Mesendoderm (in vitro differentiated cells): Measurements from ENCODE around the gene OXSR1.

Experiments used
- DNase-seq: peaks from one replicate; pipeline ENCODE4 v3.0.0; 2013
- H2AK5ac ChIP-seq: 2 replicates; pipeline ENCODE4 v1.6.1; 2013; ENCODE audit warnings: low read length, inconsistent platforms
- H2BK120ac ChIP-seq: 2 replicates; pipeline ENCODE4 v1.6.1; 2013; ENCODE audit warnings: low read depth, mild to moderate bottlenecking, low read length, moderate library complexity, mixed read lengths
- H2BK15ac ChIP-seq: replicated peaks from 2 replicates; pipeline ENCODE4 v1.6.1; 2013; ENCODE audit warnings: low read depth, mild to moderate bottlenecking, moderate library complexity
- H2BK5ac ChIP-seq: 2 replicates; pipeline ENCODE4 v1.6.1; 2013; ENCODE audit warnings: low read length, inconsistent platforms
- H3K18ac ChIP-seq: 2 replicates; pipeline ENCODE4 v1.6.1; 2013; ENCODE audit warnings: mild to moderate bottlenecking, low read length, mixed read lengths
- H3K23ac ChIP-seq: one replicate; pipeline ENCODE4 v1.6.1; 2013; ENCODE audit warnings: low read length
- H3K27ac ChIP-seq: 2 replicates; pipeline ENCODE4 v1.5.1; 2013; ENCODE audit warnings: low read depth, mild to moderate bottlenecking, inconsistent platforms, low read length, moderate library complexity
- H3K27me3 ChIP-seq: 2 replicates; pipeline ENCODE4 v1.6.1; 2013; ENCODE audit warnings: low read length, control low read depth, mild to moderate bottlenecking, inconsistent platforms; ENCODE audit not compliant: insufficient read depth, poor library complexity
- H3K36me3 ChIP-seq: 2 replicates; pipeline ENCODE4 v1.6.1; 2013; ENCODE audit warnings: low read length, inconsistent platforms; ENCODE audit not compliant: control insufficient read depth, insufficient read depth
- H3K4ac ChIP-seq: one replicate; pipeline ENCODE4 v1.6.1; 2013; ENCODE audit warnings: low read depth, mild to moderate bottlenecking, low read length, moderate library complexity
- H3K4me1 ChIP-seq: 2 replicates; pipeline ENCODE4 v1.6.1; 2013; ENCODE audit warnings: low read depth, low read length, inconsistent platforms; ENCODE audit not compliant: control insufficient read depth
- H3K4me2 ChIP-seq: 2 replicates; pipeline ENCODE4 v1.6.1; 2013; ENCODE audit warnings: low read length
- H3K4me3 ChIP-seq: 2 replicates; pipeline ENCODE4 v1.5.1; 2013; ENCODE audit warnings: mild to moderate bottlenecking, low read length
- H3K56ac ChIP-seq: one replicate; pipeline ENCODE4 v1.6.1; 2013; ENCODE audit warnings: low read length
- H3K79me1 ChIP-seq: 2 replicates; pipeline ENCODE4 v1.6.1; 2013; ENCODE audit warnings: low read length, inconsistent platforms
- H3K79me2 ChIP-seq: 2 replicates; pipeline ENCODE4 v1.6.1; 2013; ENCODE audit warnings: mild to moderate bottlenecking, low read length; ENCODE audit not compliant: control insufficient read depth, insufficient read depth
- H3K9ac ChIP-seq: 2 replicates; pipeline ENCODE4 v1.6.1; 2013; ENCODE audit warnings: low read length, inconsistent platforms
- H4K5ac ChIP-seq: one replicate; pipeline ENCODE4 v1.6.1; 2013; ENCODE audit warnings: low read length
- H4K8ac ChIP-seq: one replicate; pipeline ENCODE4 v1.6.1; 2013; ENCODE audit warnings: low read depth, mild to moderate bottlenecking, control low read depth, low read length, moderate library complexity
- WGBS: extraction: QIAGEN DNeasy Blood & Tissue Kit; methylation state at CpG from one replicate; pipeline ENCODE4 v1.1.7; 2013; ENCODE audit warnings: low lambda C conversion rate, missing lambda C conversion rate; ENCODE audit not compliant: insufficient coverage; ENCODE audit errors: extremely low coverage; 5-methylcytosine and 5-hydroxymethylcytosine counted together

The OXSR1 gene

GRCh38 chr3:38276081-38276916, 111.0 kb downstream of the OXSR1 start:
- H3K4me1 ChIP-seq: no peaks in the 10 kb centered on the region
- H2AK5ac ChIP-seq: no peak overlapping the region
- no peak overlapping the region for H3K4me2 ChIP-seq
- WGBS: no CpG with 5 or more reads among the region's 13 CpGs
- no peaks in the 10 kb centered on the region for H3K36me3 ChIP-seq
- no peak overlapping the region for H3K27ac ChIP-seq
- no peak overlapping the region for H2BK5ac ChIP-seq
- H3K18ac ChIP-seq: no peak overlapping the region
- no peak overlapping the region for H2BK120ac ChIP-seq
- H2BK15ac ChIP-seq: no peak overlapping the region
- H3K4me3 ChIP-seq: no peak overlapping the region
- no peaks in the 10 kb centered on the region for H3K79me1 ChIP-seq
- no peaks in the 10 kb centered on the region for H3K79me2 ChIP-seq
- no peak overlapping the region for H3K4ac ChIP-seq
- DNase-seq: no peak
- no peak overlapping the region for H4K8ac ChIP-seq
- H4K5ac ChIP-seq: no peak overlapping the region
- H3K27me3 ChIP-seq: no peaks in the 10 kb centered on the region
- H3K56ac ChIP-seq: no peak overlapping the region
- no peak overlapping the region for H3K9ac ChIP-seq
- H3K23ac ChIP-seq: no peak overlapping the region

- Histone ChIP-seq H3K79me2 (no peaks in the 10 kb centered on the region), H4K5ac (no peak overlapping the region), H2BK120ac (no peak overlapping the region), H3K23ac (no peak overlapping the region), H3K4me1 (peaks cover 2% of the 10 kb centered on the region), H3K79me1 (no peaks in the 10 kb centered on the region), H2AK5ac (no peak overlapping the region), H3K4me3 (no peak overlapping the region), H3K27ac (no peak overlapping the region), H3K4ac (no peak overlapping the region), H3K9ac (no peak overlapping the region), H3K56ac (no peak overlapping the region), H3K18ac (no peak overlapping the region), H2BK5ac (no peak overlapping the region), H3K36me3 (no peaks in the 10 kb centered on the region), H4K8ac (no peak overlapping the region), H3K4me2 (no peak overlapping the region), H3K27me3 (no peaks in the 10 kb centered on the region), H2BK15ac (no peak overlapping the region)
- no peak for DNase-seq
- no CpG with 5 or more reads among the region's 13 CpGs for WGBS
Measured at GRCh38 chr3:38276917-38277630, 111.7 kb downstream of the OXSR1 start.

GRCh38 chr3:38278841-38279240, 113.5 kb downstream of the OXSR1 start:
- no peaks in the 10 kb centered on the region for H3K36me3 ChIP-seq
- H2BK15ac ChIP-seq: no peak overlapping the region
- no peak overlapping the region for H3K4me3 ChIP-seq
- no peak overlapping the region for H2BK120ac ChIP-seq
- H3K56ac ChIP-seq: no peak overlapping the region
- H3K18ac ChIP-seq: no peak overlapping the region
- H3K79me2 ChIP-seq: no peaks in the 10 kb centered on the region
- no peak overlapping the region for H2BK5ac ChIP-seq
- H3K9ac ChIP-seq: no peak overlapping the region
- no peak overlapping the region for H2AK5ac ChIP-seq
- H3K79me1 ChIP-seq: no peaks in the 10 kb centered on the region
- H3K4me2 ChIP-seq: no peak overlapping the region
- peaks cover 2% of the 10 kb centered on the region for H3K4me1 ChIP-seq
- no peak overlapping the region for H3K4ac ChIP-seq
- H4K5ac ChIP-seq: no peak overlapping the region
- H3K23ac ChIP-seq: no peak overlapping the region
- no CpG with 5 or more reads among the region's 5 CpGs for WGBS
- no peak overlapping the region for H4K8ac ChIP-seq
- H3K27me3 ChIP-seq: no peaks in the 10 kb centered on the region
- no peak overlapping the region for H3K27ac ChIP-seq
- no peak for DNase-seq

DNA sequence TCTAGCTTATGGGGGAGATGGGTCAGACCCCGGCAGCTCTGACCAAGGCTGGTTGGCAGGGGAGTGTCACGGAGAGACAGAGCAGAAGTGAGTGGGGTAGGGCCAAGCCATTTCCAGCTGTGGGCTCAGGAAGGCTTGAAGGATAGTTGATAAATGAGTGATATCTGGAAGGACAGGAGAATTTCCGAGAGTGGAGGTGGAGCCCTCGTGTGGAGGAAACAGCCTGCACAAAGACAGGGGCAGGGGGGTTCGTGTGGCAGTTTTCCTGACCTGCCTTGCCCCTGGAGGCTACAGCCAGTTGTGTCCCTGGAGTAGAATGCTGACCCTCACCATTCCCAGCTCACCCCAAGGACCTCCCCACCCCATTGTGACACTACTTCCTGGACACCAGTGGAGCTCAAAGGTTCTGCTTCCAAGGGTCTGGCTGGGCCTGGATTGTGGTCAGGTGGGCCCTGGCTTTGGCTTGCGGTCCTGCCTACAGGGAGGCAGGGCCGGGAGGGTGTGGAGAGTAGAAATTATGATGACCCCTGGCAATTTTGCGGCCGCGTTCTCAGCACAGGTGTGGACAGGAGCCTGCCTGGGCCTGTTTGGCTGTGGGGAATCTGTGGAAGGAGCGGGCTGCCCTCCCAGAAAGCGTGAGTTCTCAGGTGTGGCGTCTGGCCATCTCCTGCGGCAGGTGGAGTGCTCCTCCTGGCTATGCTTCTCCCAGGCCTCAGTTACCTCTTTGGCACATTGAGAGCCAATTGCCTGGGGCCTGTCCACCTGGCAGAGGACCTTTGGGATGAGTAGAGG, 116.8 kb downstream of the OXSR1 start, which contains the start of gene SLC22A14:
TSS of gene SLC22A14 (plus strand) at position 400 of the 792 bp plus-strand sequence. CDS start 23,733 bp downstream, outside the sequence.
- Histone ChIP-seq H3K36me3 (no peaks in the 10 kb centered on the region), H2BK15ac (no peak within 1 kb of the TSS), H3K4ac (no peak within 1 kb of the TSS), H4K5ac (no peak within 1 kb of the TSS), H3K4me2 (no peak within 1 kb of the TSS), H2AK5ac (no peak within 1 kb of the TSS), H3K4me3 (no peak within 1 kb of the TSS), H3K9ac (peak within 1 kb of the TSS; percentile 20), H3K79me1 (no peaks in the 10 kb centered on the region), H3K27me3 (no peaks in the 10 kb centered on the region), H3K23ac (no peak within 1 kb of the TSS), H3K4me1 (peaks cover 2% of the 10 kb centered on the region), H2BK120ac (no peak within 1 kb of the TSS), H3K18ac (no peak within 1 kb of the TSS), H3K56ac (no peak within 1 kb of the TSS), H4K8ac (no peak within 1 kb of the TSS), H2BK5ac (no peak within 1 kb of the TSS), H3K79me2 (no peaks in the 10 kb centered on the region), H3K27ac (no peak within 1 kb of the TSS)
- WGBS: no CpG with 5 or more reads among the region's 14 CpGs
- DNase-seq: peak; percentile 62

GRCh38 chr3:38283810-38284755, 118.7 kb downstream of the OXSR1 start:
- no peak for DNase-seq

More at GRCh38 chr3:38283810-38284755, 118.7 kb downstream of the OXSR1 start:
- Histone ChIP-seq H4K5ac (no peak overlapping the region), H2BK120ac (no peak overlapping the region), H3K9ac (no peak overlapping the region), H3K4ac (no peak overlapping the region), H4K8ac (no peak overlapping the region), H3K4me3 (no peak overlapping the region), H3K23ac (no peak overlapping the region), H3K18ac (no peak overlapping the region), H3K4me2 (no peak overlapping the region), H2AK5ac (no peak overlapping the region), H3K27ac (no peak overlapping the region), H3K27me3 (no peaks in the 10 kb centered on the region), H3K56ac (peak overlapping the region; percentile 42), H3K4me1 (peaks cover 2% of the 10 kb centered on the region), H3K36me3 (no peaks in the 10 kb centered on the region), H2BK5ac (no peak overlapping the region), H3K79me1 (no peaks in the 10 kb centered on the region), H2BK15ac (no peak overlapping the region), H3K79me2 (no peaks in the 10 kb centered on the region)
- WGBS: no CpG with 5 or more reads among the region's 16 CpGs
